Measurements from ENCODE around the gene MESP1. TPM values are rescaled to one million over a fixed set of nuclear protein-coding genes. Genes with fewer than 3 reads are reported as not detected.

Gene MESP1
- total and polyA plus RNA-seq, 2 donors: 0.91 TPM; not detected in 1

DNA sequence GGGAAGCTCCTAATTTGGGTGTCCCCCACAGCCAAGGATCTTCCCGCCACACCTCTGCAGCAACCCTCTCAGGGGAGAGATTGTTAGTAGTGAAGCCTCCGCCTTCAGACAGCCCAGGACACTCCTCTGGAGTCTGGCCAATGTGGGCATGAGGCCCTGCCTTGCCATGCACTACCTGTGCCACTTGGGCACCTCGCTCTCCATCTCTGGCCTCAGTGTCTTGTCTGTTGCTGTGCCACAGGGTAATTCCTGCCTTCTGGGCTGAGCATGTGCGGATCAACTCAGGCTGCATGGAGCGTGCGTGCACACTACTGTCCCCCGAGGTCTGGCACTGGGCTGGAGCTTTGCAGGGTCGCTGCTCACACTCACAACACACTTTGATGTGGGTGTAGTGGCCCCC lies 7.9 kb upstream of the MESP1 start:
- WGBS: 92% methylated on average over 8 of the region's 8 CpGs
- H3K4me3 ChIP-seq (ENCODE audit: low read depth, low read length): no peak overlapping the region

DNA sequence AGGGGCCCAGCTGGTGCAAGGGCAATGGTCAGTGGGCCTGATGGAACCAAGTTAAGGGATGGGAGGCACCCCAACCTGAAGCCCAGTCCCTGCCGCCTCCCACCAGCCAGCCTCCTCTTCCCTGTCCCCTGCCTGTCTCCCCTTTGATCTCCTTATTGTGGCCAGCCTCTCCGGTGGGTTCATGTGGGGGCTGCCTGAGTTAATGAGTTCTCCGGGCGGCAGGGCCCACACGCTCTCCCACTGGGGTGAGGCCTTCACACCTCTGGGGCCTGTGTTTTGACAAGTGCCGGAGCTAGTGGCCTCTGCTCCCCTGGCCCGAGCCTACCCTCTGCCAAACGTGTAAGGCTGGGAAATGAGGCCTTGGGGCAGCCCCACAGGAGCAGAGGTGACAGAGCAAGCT lies 7.2 kb upstream of the MESP1 start:
- Histone ChIP-seq H3K36me3 (ENCODE audit: insufficient read depth) (no peaks in the 10 kb centered on the region), H3K4me3 (ENCODE audit: low read depth, low read length) (no peak overlapping the region), H3K4me1 (ENCODE audit: insufficient read depth) (no peaks in the 10 kb centered on the region), H3K27ac (ENCODE audit: low read depth) (no peak overlapping the region)
- no peak for DNase-seq (ENCODE audit: extremely low spot score)
- WGBS: 86% methylated on average over 8 of the region's 8 CpGs

More for the DNA sequence above, 7.9 kb upstream of the MESP1 start:
- Histone ChIP-seq H3K4me1 (ENCODE audit: insufficient read depth) (no peaks in the 10 kb centered on the region), H3K27ac (ENCODE audit: low read depth) (no peak overlapping the region), H3K36me3 (ENCODE audit: insufficient read depth) (no peaks in the 10 kb centered on the region)
- DNase-seq (ENCODE audit: extremely low spot score): no peak

DNA sequence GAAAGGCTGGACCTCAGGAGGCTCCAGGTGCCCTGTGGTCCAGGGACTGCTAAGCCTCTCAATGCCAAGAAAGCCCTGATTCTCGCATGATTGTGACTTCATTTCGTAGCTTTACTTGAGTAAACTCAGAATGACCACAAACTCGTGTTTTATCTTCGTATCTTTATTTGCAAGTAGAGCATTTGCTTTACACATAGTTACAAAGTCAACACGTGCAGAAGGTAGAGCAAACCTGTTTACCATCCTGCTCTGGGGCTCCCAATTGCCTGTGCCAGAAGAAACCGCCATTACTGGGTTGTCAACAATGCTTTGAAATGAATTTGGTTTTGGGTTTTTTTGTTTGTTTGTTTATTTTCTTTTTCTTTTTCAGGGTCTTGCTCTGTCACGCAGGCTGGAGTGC lies 5.8 kb upstream of the MESP1 start:
- H3K4me1 ChIP-seq (ENCODE audit: insufficient read depth): no peaks in the 10 kb centered on the region
- H3K4me3 ChIP-seq (ENCODE audit: low read depth, low read length): no peak overlapping the region
- 64% methylated on average over 7 of the region's 7 CpGs for WGBS
- H3K27ac ChIP-seq (ENCODE audit: low read depth): no peak overlapping the region
- H3K36me3 ChIP-seq (ENCODE audit: insufficient read depth): no peaks in the 10 kb centered on the region
- peak; percentile 35 for DNase-seq (ENCODE audit: extremely low spot score)

- no peaks in the 10 kb centered on the region for H3K4me1 ChIP-seq (ENCODE audit: insufficient read depth)
- 92% methylated on average over 4 of the region's 4 CpGs for WGBS
- no peak for DNase-seq (ENCODE audit: extremely low spot score)
- H3K27ac ChIP-seq (ENCODE audit: low read depth): no peak overlapping the region
- no peak overlapping the region for H3K4me3 ChIP-seq (ENCODE audit: low read depth, low read length)
- H3K36me3 ChIP-seq (ENCODE audit: insufficient read depth): no peaks in the 10 kb centered on the region
Observed at GRCh38 chr15:89755701-89756100, 4.7 kb upstream of the MESP1 start.

GRCh38 chr15:89754361-89755154 lies 3.5 kb upstream of the MESP1 start:
- 62% methylated on average over 8 of the region's 8 CpGs for WGBS
- H3K4me1 ChIP-seq (ENCODE audit: insufficient read depth): no peaks in the 10 kb centered on the region
- DNase-seq (ENCODE audit: extremely low spot score): no peak
- no peak overlapping the region for H3K4me3 ChIP-seq (ENCODE audit: low read depth, low read length)
- H3K36me3 ChIP-seq (ENCODE audit: insufficient read depth): no peaks in the 10 kb centered on the region
- no peak overlapping the region for H3K27ac ChIP-seq (ENCODE audit: low read depth)

DNA sequence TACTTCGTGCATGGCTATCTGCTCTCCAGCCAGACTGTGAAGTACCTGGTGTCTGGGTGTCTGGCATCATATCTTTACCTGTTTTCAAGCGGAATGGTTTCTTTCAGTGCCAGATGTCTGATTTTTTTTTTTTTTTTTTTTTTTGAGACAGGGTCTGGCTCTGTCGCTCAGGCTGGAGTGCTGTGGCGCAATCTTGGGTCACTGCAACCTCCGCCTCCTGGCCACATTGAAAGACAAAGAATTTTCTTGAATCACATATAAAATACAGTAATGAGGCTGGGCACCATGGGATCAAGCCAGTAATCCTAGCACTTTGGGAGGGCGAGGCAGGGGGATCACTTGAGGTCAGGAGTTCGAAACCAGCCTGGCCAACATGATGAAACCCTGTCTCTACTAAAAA lies 2.8 kb upstream of the MESP1 start:
- DNase-seq (ENCODE audit: extremely low spot score): no peak
- no peak overlapping the region for H3K4me3 ChIP-seq (ENCODE audit: low read depth, low read length)
- H3K27ac ChIP-seq (ENCODE audit: low read depth): no peak overlapping the region
- no peaks in the 10 kb centered on the region for H3K36me3 ChIP-seq (ENCODE audit: insufficient read depth)
- no peaks in the 10 kb centered on the region for H3K4me1 ChIP-seq (ENCODE audit: insufficient read depth)
- 84% methylated on average over 7 of the region's 7 CpGs for WGBS

DNA sequence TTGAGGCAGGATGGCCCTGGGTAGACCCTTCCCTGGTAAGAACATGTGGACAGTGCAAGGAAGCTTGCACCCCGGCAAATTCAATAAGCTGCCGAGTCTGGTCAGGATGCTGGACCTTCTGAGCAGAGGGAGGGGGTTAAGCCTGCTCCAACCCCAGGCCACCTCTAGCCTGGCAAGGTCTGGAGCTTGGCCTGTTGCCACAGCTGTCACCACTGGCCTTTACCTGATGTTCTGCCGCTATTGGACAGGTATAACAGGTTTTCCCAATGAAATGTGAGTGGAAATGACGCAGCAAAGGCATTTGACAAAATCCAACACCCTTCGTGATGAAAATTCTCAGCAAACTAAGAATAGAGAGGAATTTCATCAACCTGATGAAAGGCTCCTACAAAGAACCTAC lies 699 bp upstream of the MESP1 start:
- no peak overlapping the region for H3K4me3 ChIP-seq (ENCODE audit: low read depth, low read length)
- H3K36me3 ChIP-seq (ENCODE audit: insufficient read depth): no peaks in the 10 kb centered on the region
- H3K4me1 ChIP-seq (ENCODE audit: insufficient read depth): no peaks in the 10 kb centered on the region
- H3K27ac ChIP-seq (ENCODE audit: low read depth): no peak overlapping the region
- DNase-seq (ENCODE audit: extremely low spot score): no peak
- 87% methylated on average over 5 of the region's 5 CpGs for WGBS

- no peak for DNase-seq (ENCODE audit: extremely low spot score)
- 5% methylated on average over 41 of the region's 41 CpGs for WGBS
- H3K4me3 ChIP-seq (ENCODE audit: low read depth, low read length): peak overlapping the region; percentile 61
- H3K4me1 ChIP-seq (ENCODE audit: insufficient read depth): no peaks in the 10 kb centered on the region
- H3K27ac ChIP-seq (ENCODE audit: low read depth): no peak overlapping the region
- no peaks in the 10 kb centered on the region for H3K36me3 ChIP-seq (ENCODE audit: insufficient read depth)
Observed at GRCh38 chr15:89749951-89750559, 994 bp downstream of the MESP1 start.

DNA sequence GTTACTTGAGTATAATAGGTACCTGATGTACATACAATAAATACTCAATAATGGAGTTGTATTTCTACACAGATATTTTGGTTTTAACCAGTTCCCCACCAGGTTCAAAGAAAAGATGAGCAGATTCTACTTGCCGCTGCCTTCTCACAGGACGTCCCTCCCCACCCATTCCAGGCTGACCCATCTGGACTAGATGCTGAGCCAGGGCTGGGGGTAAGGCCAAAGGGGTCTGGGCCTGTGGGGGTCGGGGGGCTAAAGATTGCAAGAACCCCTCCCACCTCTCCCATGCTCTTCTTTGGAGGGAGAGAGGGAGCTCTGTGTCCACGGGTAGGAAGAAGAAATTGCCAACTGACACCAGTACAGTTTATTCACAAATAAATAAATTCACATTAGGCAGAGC lies 1.5 kb downstream of the MESP1 start:
- 65% methylated on average over 4 of the region's 4 CpGs for WGBS
- no peaks in the 10 kb centered on the region for H3K36me3 ChIP-seq (ENCODE audit: insufficient read depth)
- H3K4me3 ChIP-seq (ENCODE audit: low read depth, low read length): no peak overlapping the region
- no peak overlapping the region for H3K27ac ChIP-seq (ENCODE audit: low read depth)
- H3K4me1 ChIP-seq (ENCODE audit: insufficient read depth): no peaks in the 10 kb centered on the region
- no peak for DNase-seq (ENCODE audit: extremely low spot score)

DNA sequence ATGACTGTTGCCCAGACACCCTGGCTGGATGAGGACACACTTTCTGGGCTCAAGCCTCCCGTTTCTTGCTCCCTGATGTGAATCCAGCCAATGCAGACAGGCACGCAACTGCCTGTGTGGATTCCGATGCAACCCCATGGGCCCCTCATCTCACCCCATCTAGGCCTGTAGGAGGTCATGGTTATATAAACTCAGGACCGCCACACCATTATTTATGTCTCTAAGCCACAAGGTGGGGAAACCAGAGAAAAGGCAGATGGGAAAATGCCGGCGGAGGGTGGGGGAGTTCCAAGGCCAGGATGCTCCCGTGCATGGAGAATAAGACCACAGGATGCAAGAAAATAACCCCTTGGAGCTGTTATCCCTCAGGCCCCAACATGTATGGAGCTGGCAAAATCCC lies 2.0 kb downstream of the MESP1 start:
- Histone ChIP-seq H3K4me3 (ENCODE audit: low read depth, low read length) (no peak overlapping the region), H3K36me3 (ENCODE audit: insufficient read depth) (no peaks in the 10 kb centered on the region), H3K4me1 (ENCODE audit: insufficient read depth) (no peaks in the 10 kb centered on the region), H3K27ac (ENCODE audit: low read depth) (no peak overlapping the region)
- no peak for DNase-seq (ENCODE audit: extremely low spot score)
- WGBS: 83% methylated on average over 7 of the region's 7 CpGs

DNA sequence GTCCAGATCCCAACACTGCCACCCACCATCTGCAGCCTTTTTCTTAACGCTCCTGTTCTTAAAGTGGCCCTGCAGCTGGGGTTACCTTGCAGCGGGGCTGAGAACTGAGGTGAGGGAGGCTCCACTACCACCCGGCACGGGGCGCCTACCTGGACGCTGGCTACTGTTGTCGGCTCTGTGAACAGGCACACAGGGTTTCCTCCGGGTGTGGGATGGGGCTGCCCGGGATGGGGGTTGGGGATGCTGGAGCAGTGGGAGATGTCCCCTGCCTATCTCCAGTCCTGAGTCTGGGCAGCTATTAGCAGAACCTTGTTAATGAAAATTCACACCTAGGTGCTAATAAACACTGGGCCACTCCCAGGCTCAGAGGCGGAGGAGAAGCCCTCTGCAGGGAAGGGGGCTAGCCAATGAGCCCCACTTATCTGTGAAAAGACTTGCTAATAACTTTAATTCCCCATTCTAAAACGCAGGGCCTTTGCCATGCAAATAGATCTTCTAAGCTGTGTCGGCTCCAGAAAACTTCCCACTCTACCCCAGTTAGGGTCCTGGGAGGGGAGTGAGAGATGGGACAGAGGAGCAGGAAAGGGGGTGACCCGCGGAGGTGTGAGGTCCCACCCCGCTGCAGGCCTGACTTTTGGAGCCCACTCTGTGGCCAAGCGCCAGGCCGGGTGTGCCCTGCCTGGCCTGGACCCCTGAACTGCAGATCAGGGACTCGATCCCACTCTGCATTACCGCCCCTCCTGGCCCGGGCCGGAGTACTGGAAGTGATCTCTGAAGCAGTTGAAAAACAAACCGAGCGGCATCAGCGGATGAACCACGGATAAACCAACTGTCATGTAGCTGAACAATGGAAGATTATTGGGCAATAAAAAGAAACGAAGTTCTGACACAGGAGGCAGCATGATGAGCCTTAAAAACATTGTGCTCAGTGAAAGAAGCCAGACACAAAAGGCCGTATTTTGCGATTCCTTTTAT lies 3.1 kb downstream of the MESP1 start:
- WGBS: 54% methylated on average over 28 of the region's 28 CpGs
- H3K4me3 ChIP-seq (ENCODE audit: low read depth, low read length): no peak overlapping the region
- DNase-seq (ENCODE audit: extremely low spot score): no peak

DNA sequence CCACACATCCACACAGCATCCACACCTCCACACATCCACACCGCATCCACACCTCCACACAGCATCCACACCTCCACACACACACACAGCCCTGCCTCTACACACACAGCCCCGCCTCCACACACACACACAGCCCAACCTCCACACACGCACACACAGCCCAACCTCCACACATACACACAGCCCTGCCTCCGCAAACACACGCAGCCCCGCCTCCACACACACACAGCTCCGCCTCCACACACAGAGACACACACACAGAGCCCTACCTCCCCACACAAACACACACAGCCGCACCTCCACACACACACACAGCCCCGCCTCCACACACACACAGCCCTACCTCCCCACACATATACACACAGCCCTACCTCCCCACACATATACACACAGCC lies 4.7 kb downstream of the MESP1 start:
- H3K4me1 ChIP-seq (ENCODE audit: insufficient read depth): no peaks in the 10 kb centered on the region
- H3K36me3 ChIP-seq (ENCODE audit: insufficient read depth): no peaks in the 10 kb centered on the region
- H3K27ac ChIP-seq (ENCODE audit: low read depth): no peak overlapping the region
- no peak overlapping the region for H3K4me3 ChIP-seq (ENCODE audit: low read depth, low read length)
- WGBS: 73% methylated on average over 9 of the region's 9 CpGs
- DNase-seq (ENCODE audit: extremely low spot score): no peak

More for the DNA sequence above, 3.1 kb downstream of the MESP1 start:
- Histone ChIP-seq H3K27ac (ENCODE audit: low read depth) (no peak overlapping the region), H3K4me1 (ENCODE audit: insufficient read depth) (no peaks in the 10 kb centered on the region), H3K36me3 (ENCODE audit: insufficient read depth) (no peaks in the 10 kb centered on the region)

DNA sequence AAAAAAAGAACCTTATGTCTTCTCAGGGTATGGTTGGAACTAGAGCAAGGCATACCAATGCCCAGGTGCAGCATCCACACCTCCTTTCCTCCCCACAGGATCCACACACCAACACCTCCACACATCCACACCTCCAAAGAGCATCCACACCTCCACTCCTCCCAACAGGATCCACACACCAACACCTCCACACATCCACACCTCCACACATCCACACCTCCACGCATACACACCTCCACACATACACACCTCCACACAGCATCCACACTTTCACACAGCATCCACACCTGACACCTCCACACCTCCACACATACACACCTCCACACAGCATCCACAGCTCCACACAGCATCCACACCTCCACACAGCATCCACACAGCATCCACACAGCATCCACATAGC lies 5.3 kb downstream of the MESP1 start:
- H3K4me1 ChIP-seq (ENCODE audit: insufficient read depth): no peaks in the 10 kb centered on the region
- WGBS: 26% methylated on average over 1 of the region's 1 CpG
- H3K4me3 ChIP-seq (ENCODE audit: low read depth, low read length): no peak overlapping the region
- H3K27ac ChIP-seq (ENCODE audit: low read depth): no peak overlapping the region
- H3K36me3 ChIP-seq (ENCODE audit: insufficient read depth): no peaks in the 10 kb centered on the region
- no peak for DNase-seq (ENCODE audit: extremely low spot score)
